ENCODE results near the gene HAAO. TPM values are rescaled to one million over a fixed set of nuclear protein-coding genes. Genes with fewer than 3 reads are reported as not detected.

HAAO gene
- total RNA-seq, 2 experiments from 2014 or later: 0.56 TPM; not detected in 1

DNA sequence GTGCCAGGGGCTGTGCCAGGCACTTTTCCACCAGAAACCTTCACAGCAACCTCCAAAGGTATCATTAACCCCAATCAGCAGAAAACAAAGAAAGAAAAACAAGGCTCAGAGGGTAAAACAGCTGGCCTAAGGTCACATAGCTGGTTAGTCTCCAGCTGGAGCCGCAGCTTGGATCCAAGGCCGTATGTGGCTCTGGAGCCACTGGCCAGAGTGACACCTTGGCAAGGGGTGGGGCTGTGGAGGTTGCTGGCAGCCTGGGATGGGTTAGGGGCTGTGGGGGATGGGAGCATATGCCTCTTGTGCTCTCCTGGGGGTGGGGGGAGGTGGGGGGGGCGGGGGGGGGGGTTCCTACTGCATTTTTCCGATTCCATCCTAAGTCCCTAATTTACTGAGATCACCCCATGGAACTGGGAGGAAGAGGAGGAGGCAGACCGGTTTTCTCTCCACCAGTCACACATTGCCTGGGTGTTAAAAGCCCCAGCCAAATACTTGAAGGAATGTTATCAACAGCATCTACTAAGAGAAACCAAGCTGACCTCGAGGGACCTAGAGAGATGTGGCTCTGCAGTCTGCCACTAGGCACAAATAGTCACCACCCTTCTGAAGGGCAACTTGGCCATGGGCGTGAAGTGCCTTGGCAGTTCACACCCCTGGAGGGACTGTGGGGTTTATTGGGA lies 8.0 kb downstream of the HAAO start:
- peaks cover 2% of the 10 kb centered on the region for H3K9me3 Mint-ChIP-seq (ENCODE audit: low read depth)
- H3K36me3 Mint-ChIP-seq: peaks cover 3% of the 10 kb centered on the region
- no peak overlapping the region for H3K4me3 Mint-ChIP-seq
- H3K4me1 Mint-ChIP-seq: peaks cover 8% of the 10 kb centered on the region
- no peak overlapping the region for H3K27ac Mint-ChIP-seq
- DNase-seq (peak; percentile 18), ATAC-seq (no peak)
- H3K27me3 Mint-ChIP-seq: no peaks in the 10 kb centered on the region
- CTCF ChIA-PET: no interaction called here

DNA sequence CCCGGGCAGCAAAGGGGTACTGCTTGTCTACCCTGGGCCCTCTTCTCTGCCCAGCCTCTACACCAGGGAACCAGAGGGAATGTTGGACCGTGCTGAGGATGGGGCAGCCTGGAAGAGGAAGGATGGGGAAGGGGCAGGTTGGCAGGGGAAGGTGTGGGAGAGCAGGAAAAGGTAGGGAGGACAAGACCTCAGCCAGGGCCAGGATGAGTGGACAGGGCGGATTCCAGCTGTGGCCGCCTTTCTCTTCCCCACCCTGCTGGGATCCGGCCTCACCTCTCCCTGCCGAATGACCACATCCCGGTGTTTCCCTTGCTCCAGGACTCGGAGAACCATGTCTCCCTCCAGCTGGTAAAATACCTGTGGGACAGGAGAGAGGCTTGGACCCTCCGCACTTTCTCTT lies 8.9 kb downstream of the HAAO start:
- no peak for DNase-seq
- Mint-ChIP-seq H3K27ac (no peak overlapping the region), H3K27me3 (no peaks in the 10 kb centered on the region), H3K4me3 (no peak overlapping the region), H3K36me3 (peaks cover 3% of the 10 kb centered on the region), H3K9me3 (ENCODE audit: low read depth) (peaks cover 2% of the 10 kb centered on the region), H3K4me1 (peaks cover 8% of the 10 kb centered on the region)
- ATAC-seq: no peak
- CTCF ChIA-PET: no interaction called here

DNA sequence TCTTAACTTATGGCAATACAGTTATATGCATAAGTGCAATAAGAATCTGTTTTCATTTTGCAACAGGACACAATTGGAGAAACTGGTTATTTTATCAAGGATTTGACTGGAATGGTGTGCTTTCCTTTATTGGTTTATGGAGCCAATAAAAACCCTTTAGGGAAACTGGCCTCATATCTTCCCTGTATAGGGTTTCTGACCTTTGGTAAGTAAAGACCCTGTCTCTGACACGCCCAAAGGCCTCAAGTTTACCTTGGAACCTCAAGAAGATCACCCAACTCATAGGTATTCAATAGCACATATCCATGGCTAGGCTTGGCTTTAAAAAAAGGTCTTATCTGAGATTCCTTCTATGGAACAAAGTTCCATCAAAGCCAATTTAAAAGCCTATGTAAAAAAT lies 11.2 kb downstream of the HAAO start:
- H3K27me3 Mint-ChIP-seq: no peaks in the 10 kb centered on the region
- no peak for DNase-seq
- peaks cover 2% of the 10 kb centered on the region for H3K4me1 Mint-ChIP-seq
- peaks cover 7% of the 10 kb centered on the region for H3K9me3 Mint-ChIP-seq (ENCODE audit: low read depth)
- CTCF ChIA-PET: no interaction called here
- ATAC-seq: no peak
- H3K36me3 Mint-ChIP-seq: peaks cover 7% of the 10 kb centered on the region
- no peak overlapping the region for H3K27ac Mint-ChIP-seq
- H3K4me3 Mint-ChIP-seq: no peak overlapping the region

DNA sequence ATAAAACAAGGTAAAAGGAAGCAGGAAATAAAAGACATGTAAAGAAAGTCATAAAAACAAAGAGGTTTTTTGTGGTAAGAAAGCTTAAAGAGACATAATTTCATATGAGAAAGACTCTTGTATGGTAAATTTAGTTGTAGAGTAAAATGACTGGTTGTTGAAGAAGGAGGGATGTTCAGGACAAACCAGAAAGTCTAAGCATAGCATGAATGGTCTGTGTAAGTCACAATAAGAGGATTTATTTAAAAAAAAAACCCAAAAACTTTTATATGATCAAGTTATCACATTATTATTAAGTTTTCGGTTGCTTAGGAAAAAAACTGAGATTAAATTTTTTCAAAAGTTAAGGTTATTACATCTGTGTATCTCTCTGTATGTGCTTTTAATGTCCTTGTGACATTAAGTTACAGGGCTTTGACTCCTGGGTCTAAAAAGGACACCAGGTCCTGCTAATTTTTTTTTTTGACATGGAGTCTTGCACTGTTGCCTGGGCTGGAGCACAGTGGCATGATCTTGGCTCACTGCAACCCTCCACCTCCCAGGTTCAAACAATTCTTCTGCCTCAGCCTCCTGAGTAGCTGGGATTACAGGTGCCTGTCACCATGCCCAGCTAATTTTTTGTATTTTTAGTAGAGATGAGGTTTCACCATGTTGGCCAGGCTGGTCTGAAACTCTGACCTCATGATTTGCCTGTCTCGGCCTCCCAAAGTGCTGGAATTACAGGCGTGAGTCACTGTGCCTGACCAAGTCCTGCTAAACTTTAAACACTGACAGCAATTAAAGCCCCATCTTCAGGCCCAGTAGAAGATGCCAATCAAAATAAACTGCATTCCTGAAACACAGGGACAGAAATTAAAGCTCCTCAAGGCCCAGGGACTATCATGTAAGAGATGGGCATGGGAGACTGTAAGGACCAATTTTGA lies 14.2 kb downstream of the HAAO start:
- CTCF ChIA-PET: interaction anchor here (0.6 kb wide), 1 partner anchor 341 kb away, joined by 3 read pairs; no protein-coding TSS in a partner anchor
- Mint-ChIP-seq H3K4me1 (peaks cover 4% of the 10 kb centered on the region), H3K4me3 (no peak overlapping the region), H3K9me3 (ENCODE audit: low read depth) (peaks cover 7% of the 10 kb centered on the region), H3K27ac (no peak overlapping the region), H3K27me3 (no peaks in the 10 kb centered on the region), H3K36me3 (peaks cover 9% of the 10 kb centered on the region)
- ATAC-seq (no peak), DNase-seq (no peak)

DNA sequence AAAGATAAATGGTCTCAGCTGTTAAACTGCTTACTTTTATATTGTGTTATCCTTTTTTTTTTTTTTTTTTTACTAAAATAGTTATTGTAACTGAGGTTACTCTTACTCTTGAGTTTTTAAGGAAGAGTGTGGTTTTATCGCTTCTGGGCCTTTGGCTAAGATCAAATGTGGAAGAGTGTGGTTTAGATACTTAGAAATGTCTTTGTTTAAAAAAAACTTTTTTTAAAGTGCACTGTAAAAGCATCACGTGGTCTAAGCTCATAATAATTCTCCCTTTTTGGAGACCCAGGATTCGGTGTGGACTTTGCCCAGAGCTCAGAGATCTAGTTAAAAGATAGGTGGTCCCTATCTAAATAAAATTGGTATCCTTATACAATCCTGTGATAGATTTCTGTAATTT lies 16.6 kb downstream of the HAAO start:
- Mint-ChIP-seq H3K27ac (no peak overlapping the region), H3K27me3 (no peaks in the 10 kb centered on the region), H3K4me1 (peaks cover 4% of the 10 kb centered on the region), H3K36me3 (peaks cover 6% of the 10 kb centered on the region), H3K4me3 (no peak overlapping the region), H3K9me3 (ENCODE audit: low read depth) (peaks cover 4% of the 10 kb centered on the region)
- DNase-seq (no peak), ATAC-seq (no peak)
- CTCF ChIA-PET: interaction anchor here (0.7 kb wide), 1 partner anchor 34 kb away, joined by 3 read pairs; no protein-coding TSS in a partner anchor

DNA sequence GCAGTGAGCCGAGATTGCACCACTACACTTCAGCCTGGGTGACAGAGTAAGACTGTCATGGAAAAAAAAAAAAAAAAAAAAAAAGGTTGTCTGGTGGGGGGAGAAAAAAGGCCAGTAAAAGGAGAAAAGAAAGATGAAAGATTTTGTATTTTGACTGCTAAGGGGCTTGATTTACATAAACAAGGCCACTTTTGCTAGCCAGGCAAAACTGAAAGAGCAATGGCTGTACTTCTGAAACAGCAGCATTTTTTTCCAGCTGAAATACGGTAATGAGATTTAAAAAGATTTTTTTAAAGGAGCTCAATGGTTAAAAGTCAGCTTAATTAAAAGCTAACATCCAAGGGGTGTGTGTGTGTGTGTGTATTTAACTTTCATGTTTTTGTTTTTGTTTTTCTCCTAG lies 17.2 kb downstream of the HAAO start:
- peaks cover 4% of the 10 kb centered on the region for H3K9me3 Mint-ChIP-seq (ENCODE audit: low read depth)
- peaks cover 4% of the 10 kb centered on the region for H3K4me1 Mint-ChIP-seq
- H3K4me3 Mint-ChIP-seq: no peak overlapping the region
- no peak overlapping the region for H3K27ac Mint-ChIP-seq
- DNase-seq (no peak), ATAC-seq (no peak)
- peaks cover 6% of the 10 kb centered on the region for H3K36me3 Mint-ChIP-seq
- H3K27me3 Mint-ChIP-seq: no peaks in the 10 kb centered on the region
- CTCF ChIA-PET: no interaction called here

DNA sequence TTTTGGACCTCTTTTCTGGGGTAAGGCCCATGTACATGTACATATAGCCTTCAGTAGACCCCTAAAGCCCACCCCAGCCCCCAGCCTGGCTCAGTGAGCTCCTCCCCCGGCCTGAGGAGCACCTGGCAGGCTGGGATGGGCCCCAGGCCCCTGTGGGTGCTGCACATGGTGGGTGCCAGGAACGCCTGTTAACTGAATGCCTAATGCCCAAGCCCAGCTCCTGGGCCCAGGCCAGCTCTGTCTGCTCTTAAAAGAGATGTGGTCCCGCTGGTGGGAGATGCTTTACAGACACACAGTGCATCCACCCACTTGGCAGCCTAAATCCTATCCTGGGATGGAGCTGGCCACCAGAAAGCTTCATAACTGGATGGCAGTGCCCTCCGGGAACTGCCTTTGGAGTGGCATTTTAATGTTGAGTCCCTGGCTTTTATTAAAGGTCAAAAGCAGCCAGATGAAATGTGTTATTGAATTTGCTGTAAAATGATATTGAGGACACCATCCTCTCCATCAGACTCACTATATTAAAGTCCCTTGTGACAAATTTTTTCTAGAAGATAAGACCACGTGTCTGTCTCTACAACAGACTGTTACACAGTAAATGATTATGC lies 20.7 kb downstream of the HAAO start:
- Mint-ChIP-seq H3K27ac (no peak overlapping the region), H3K36me3 (peaks cover 2% of the 10 kb centered on the region), H3K27me3 (no peaks in the 10 kb centered on the region), H3K4me3 (no peak overlapping the region), H3K4me1 (peaks cover 4% of the 10 kb centered on the region), H3K9me3 (ENCODE audit: low read depth) (no peaks in the 10 kb centered on the region)
- ATAC-seq: no peak
- DNase-seq: no peak
- CTCF ChIA-PET: interaction anchor here (0.6 kb wide), 1 partner anchor 983 kb away, joined by 3 read pairs; no protein-coding TSS in a partner anchor

DNA sequence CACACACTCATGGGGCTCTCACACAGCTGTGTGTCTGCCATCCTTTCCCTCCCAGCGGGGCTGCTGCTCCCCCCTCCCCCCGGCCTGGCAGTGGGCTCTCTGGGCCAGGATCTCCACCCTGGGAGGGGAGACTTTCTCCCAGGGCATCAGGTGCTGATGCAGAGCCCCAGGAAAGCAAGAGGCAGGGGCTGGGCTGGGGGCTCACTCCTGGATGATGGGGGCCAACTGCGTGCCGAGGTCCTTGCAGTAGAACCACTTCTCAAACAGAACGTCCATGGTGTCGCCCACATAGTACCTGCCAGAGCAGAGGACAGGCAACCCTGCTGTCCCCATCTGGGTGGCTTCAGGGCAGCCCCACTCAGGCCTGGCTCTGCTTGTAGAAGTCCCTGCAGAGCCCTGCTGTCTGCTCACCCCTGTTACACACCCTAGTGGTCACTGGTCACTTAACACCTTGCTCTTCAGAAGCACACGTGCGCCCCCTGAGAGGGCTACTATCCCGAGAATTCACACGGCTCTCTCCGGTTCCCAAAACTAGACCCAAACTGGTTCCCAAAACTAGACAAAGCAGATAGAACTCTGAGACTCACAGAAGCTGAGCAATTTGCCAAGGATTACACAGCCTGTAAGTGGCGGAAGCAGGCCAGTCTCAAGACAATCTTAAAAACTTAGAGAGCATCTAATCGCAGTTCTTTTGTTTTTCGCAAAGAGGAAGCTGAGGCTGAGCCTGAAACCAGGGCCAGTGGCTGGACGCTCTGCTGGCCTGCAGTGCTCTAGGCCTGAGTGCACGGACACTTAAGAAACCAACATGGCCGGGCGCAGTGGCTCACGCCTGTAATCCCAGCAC lies 21.9 kb downstream of the HAAO start:
- no peaks in the 10 kb centered on the region for H3K36me3 Mint-ChIP-seq
- H3K4me3 Mint-ChIP-seq: no peak overlapping the region
- ATAC-seq (no peak), DNase-seq (no peak)
- H3K4me1 Mint-ChIP-seq: no peaks in the 10 kb centered on the region
- no peak overlapping the region for H3K27ac Mint-ChIP-seq
- H3K27me3 Mint-ChIP-seq: no peaks in the 10 kb centered on the region
- CTCF ChIA-PET: no interaction called here
- no peaks in the 10 kb centered on the region for H3K9me3 Mint-ChIP-seq (ENCODE audit: low read depth)

DNA sequence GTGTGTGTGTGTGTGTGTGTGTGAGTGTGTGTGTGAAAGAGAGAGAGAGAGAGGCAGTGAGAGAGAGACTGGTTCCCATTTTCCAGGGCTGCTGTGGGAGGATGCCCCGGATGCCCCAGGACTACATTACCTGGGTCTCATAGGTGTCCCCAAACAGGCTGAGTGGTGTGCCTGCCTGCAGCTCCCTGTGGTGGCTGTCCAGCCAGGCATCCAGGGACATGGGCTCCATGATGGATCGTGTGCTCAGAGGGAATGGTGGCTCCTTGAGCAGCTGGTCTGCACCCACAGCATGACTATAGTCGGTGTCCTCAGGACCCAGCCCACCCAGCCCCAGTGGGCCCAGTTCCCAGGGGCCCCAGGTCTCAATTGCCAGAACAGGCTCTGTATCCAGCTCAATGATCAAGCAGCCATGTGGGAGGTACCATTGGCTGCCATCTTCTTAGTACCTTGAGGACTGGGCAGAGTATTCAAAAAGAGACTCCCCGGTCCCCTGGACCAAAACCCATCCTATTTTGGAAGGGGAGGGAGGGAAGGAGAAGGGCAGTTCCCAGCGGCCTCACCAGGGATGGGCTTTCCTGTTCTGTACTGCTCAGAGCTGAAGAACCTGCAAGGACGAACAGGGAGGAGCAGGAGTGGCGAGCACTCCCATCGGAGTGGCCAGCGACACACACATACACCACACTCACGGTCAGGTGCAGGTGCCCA lies 22.6 kb downstream of the HAAO start:
- Mint-ChIP-seq H3K4me3 (no peak overlapping the region), H3K36me3 (no peaks in the 10 kb centered on the region), H3K9me3 (ENCODE audit: low read depth) (no peaks in the 10 kb centered on the region), H3K27ac (no peak overlapping the region), H3K4me1 (no peaks in the 10 kb centered on the region), H3K27me3 (no peaks in the 10 kb centered on the region)
- ATAC-seq: no peak
- CTCF ChIA-PET: no interaction called here
- no peak for DNase-seq

DNA sequence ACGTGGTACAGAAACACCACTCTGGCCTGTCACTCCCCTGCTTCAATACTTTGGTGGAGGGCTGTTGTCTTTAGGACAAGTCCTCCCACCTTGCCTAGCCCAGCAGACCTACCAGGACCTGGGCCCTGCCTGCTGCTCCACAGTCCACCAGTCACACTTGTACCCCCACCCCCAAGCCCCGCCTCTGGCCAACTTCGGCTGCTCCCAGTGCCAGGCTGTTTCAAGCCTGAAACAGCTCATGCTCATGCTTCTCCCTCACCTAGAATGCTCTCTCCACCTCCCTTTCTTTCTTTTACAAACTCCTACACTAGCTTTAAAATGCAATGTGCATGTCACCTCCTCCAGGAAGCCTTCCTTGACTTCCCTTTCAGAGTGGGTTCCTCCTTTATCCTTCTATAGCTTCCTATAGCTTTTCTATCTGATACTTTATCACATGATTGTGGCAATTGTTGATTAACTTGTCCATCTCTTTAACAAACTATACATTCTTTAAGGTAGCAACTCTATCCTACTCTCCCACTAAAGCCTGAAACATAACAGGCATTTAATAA lies 23.6 kb downstream of the HAAO start:
- H3K4me1 Mint-ChIP-seq: no peaks in the 10 kb centered on the region
- no peaks in the 10 kb centered on the region for H3K27me3 Mint-ChIP-seq
- no peaks in the 10 kb centered on the region for H3K9me3 Mint-ChIP-seq (ENCODE audit: low read depth)
- DNase-seq (no peak), ATAC-seq (no peak)
- no peak overlapping the region for H3K4me3 Mint-ChIP-seq
- CTCF ChIA-PET: no interaction called here
- H3K36me3 Mint-ChIP-seq: no peaks in the 10 kb centered on the region
- no peak overlapping the region for H3K27ac Mint-ChIP-seq

DNA sequence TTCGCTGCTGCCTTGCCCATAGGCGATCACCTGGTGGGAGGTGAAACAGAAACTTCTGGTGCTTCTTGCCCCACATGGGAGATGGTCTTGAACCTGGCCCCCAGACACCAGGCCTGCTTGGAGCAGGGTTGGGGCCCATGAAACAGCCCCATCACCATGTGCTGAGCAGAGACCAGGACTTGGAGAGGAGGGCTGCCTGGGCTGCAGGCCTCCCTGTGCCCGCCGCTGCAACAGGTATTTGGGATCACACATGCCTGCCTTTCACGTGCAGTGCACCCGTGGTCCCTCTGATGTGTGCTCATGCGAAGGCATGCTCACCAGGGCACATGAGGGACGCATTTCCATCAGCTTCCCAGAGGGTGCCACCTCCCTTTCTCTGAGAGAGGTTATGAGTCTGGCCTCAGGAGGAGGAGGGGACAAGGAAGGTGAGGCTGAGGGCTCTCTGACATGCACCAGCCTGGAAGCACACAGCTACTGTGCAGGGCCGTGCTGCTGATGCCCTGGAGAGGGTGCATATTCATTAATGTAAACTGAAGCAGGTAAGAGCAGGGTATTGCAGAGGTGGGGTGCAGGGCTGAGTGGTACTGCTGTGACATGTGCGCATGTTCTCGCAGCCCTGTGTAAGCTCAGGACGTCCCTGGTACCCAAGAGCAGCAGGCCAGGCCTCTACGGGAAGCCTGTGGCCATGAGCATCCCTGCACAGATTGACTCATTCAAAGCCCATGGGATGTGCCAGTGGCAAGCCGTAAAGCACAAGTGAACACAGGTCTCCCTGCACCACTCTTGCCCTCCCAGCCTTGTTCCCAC lies 24.3 kb downstream of the HAAO start:
- H3K27ac Mint-ChIP-seq: no peak overlapping the region
- H3K9me3 Mint-ChIP-seq (ENCODE audit: low read depth): no peaks in the 10 kb centered on the region
- no peak overlapping the region for H3K4me3 Mint-ChIP-seq
- CTCF ChIA-PET: no interaction called here
- DNase-seq: no peak
- no peaks in the 10 kb centered on the region for H3K27me3 Mint-ChIP-seq
- no peaks in the 10 kb centered on the region for H3K4me1 Mint-ChIP-seq
- ATAC-seq: no peak
- H3K36me3 Mint-ChIP-seq: no peaks in the 10 kb centered on the region
